Bone marrow (tissue), 2 donors: ENCODE measurements around the gene APEH.
"Not testable (repeated sequence)": the region's sequence is repeated elsewhere in the genome, so short reads cannot be mapped to it uniquely, and the experiment has no call there.

ENCODE experiments used
- DNase-seq, 2 donors: peaks; one replicate each; lab custom pipeline; 2025; lab: John Stamatoyannopoulos, UW

APEH gene

DNA sequence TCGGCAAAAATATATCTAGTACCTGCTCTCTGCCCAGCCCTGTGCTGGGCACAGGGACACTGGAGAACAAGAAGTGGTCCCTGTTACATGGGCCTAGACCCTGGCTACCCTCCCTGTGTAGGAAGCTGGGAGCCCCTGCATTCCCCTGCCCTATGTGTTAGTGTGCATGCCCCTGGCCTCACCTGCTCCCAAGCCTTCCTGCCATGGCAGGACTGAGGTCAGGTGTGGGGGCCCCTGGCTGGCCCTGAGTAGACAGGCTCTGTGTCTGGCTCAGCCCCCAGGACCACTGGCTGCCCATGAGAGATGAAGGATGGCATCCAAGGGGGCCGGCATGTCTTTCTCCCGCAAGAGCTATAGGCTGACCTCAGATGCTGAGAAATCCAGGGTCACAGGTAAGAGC, 16.7 kb downstream of the APEH start:
- not testable (repeated sequence) for DNase-seq

DNA sequence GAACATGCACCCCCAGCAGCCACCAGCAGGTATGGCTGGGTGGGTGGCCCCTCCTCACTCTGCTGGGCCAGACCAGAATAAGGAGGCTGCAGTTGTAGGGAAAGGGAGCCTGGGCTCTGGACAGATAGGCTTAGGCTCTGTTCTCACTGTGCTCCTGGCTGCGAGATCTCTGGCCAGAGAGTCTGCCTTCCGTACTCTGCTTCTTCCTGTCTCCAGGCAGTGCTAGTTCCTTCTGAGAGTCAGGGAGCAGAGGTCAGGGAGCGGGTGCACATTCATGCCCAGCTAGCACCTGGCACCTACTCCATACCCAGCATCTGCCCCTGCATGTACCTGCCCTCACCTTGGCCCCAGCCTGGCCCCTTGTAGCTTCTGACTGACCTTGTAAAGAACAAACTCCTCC, 17.3 kb downstream of the APEH start:
- not testable (repeated sequence) for DNase-seq

DNA sequence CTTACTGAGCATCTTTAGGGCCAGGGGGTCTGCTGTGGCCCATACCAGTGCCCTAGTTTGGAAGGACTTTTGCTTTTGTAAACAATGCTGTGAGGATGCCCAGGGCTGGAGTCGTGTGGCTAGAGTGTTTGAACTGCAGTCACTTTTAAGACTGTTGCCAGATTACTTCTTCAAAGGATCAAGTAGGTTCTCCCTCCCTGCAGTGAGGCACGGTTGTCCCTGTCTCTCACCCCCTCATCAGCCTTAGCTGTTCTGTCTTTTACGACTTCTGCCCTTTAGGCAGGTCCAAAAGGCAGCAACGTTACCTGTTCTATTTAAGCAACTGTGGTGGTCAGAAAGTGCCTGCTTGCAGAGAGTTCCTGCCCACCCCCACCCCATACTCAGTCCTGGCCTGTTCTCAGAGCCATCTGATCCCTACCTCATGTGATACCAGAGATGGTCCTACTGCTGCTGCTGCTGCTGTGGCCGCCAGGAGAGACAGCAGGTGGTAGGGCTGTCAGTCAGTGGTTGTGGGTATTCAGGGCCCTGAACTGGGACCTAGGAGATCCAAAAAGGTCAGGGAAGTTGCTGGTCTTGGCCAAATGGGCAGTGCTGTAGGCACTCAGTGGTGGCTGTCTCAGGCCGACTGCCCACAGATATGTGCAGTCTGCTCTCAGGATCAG, 20.4 kb downstream of the APEH start:
- DNase-seq: not testable (repeated sequence)

DNA sequence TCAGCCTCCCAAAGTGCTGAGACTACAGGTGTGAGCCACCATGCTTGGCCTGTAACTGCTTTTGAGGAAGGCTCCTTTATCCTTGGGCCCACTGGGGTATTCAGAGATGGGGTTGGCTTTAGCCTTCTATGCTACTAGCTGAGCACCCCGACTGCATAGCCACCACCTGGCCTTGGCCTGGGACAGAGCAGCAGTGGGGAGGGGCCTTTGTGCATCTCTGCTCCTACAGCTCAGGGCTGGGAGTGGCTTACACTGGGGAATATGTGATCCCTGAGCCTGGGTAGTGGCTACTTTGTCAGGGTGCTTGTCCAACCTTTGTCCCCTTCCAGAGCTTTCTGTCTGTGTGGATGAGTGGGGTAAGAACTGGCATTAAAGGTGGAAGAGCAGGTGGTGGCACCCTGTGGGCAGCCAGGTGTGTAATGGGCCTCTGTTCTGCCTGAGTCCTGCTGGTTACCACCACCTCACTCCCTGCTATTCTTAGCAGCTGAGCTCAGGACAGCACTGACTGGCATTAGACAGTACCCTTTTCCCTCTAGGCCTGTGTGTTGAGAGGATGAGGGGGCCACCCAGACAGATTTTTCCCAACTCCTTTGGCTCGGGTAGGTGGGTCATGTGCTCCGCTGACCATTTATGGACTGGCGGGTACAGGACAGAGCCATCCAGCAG, 21.3 kb downstream of the APEH start:
- DNase-seq: not testable (repeated sequence)

DNA sequence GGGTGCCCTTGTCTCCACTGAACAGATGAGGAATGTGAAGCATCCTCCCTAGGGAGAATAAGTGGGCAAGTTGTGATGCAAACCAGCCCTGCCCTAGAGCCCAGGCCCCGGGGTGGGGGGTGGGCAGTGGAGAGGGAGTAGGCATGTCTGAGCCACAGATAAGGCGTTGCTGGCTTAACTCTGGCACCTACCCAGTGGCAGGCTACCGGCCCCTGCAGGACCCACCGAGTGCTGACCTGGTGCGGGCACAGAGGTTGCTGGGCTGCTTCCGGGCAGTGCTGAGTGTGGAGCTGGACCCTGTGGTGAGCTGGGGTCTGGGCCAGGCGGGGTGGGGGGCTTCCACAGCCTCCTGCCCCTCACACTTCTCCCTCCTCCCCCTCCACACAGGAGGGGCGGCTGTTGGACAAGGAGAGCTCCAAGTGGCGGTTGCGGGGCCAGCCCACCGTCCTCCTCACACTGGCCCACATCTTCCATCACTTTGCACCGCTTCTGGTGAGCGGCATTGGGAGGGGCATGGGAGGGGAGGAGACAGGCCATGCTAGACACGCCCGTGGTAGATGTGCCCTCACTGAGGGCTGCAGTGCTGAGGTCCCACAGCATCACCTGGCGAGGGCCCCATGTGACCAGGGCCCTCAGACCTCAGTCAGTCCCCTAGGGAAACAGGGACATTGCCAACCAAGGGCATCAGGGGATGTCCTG, 25.3 kb downstream of the APEH start:
- no peak for DNase-seq

DNA sequence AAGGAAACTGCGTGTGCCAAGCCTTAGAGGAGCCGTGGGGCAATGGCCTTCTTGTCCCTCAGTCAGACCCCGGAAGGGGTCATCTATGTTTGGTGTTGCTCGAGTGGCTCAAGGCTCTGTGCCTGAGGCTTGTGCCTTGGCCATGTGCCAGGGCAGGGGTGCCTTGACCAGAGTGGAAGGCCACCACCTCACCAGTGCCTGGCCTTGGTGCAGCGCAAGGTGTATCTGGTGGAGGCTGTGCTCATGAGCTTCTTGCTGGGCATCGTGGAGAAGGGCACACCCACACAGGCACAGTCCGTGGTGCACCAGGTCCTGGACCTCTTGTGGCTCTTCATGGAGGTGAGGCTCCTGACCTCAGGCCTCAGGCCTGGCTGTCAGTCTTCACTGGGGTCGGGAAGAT, 25.9 kb downstream of the APEH start:
- no peak for DNase-seq

DNA sequence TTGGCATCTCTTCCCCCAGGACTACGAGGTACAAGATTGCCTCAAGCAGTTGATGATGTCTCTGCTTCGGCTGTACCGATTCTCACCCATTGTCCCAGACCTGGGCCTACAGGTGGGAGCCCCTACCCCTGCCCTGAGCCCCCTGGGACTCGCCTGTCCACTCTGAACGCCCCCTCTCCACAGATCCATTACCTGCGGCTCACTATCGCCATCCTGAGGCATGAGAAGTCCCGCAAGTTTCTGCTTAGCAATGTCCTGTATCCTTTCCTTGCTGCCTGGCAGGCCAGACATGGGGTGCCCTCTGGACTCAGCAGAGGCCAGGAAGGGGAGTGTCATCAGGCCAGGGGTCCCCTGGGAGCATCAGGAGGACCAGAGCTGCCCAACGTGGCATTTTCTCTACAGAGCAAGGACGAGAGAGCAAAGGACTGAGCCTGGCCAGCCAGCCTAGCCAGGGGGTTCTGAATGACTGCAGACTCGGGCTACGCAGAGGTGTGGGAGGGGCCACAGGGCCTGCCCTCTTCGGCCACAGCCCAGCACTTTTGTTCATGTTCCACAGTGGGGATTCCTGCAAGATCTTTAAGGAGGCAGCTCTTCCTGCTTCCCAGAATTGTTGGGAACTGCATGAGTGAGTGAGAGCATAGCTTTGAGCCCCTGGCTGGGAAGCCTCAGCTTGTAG, 26.4 kb downstream of the APEH start:
- DNase-seq: no peak

DNA sequence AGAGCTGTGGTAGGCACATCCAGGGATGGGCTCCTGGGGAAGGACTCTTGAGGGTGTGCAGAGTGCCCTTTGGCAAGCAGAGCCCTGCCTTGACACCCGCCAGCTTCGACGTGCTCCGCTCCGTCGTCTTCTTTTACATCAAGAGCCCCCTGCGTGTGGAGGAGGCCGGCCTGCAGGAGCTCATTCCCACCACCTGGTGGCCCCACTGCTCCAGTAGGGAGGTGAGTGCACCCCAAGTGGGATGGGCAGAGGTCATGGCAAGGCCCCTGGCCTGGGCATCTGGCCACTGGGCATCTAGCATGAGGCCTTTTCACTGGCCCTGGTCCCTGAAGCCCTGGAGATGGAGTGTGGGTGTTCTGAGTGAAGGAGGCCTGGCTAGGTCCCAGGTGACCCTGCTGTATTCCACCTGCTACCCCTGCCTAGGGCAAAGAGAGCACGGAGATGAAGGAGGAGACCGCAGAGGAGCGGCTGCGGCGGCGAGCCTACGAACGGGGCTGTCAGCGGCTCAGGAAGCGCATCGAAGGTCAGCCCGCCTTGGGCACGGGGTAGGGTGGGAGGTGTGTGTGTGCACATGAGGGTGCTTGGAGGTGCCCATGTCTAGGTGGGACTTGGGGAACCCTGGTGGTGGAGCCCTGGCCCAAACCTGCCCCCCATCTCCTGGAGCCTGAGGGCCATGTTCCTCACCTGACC, 27.4 kb downstream of the APEH start:
- no peak for DNase-seq

DNA sequence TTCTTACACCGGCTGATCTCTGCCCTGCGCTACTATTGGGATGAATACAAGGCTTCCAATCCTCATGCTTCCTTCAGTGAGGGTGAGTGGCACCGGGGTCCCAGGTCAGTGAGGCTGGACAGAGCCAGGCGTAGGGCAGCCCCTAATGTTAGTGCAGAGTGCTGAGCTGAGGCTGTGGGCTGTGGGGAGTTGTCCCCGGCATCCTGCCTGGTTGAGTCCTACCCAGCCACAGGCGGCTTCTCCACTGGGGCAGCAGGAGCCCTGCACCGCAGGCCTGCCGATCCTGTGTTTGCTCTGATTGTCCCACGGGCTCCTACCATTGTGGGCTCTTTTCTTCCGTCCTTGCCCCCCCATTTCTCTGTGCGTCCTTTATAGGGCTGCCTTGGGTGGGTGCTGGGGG, 28.5 kb downstream of the APEH start:
- no peak for DNase-seq

DNA sequence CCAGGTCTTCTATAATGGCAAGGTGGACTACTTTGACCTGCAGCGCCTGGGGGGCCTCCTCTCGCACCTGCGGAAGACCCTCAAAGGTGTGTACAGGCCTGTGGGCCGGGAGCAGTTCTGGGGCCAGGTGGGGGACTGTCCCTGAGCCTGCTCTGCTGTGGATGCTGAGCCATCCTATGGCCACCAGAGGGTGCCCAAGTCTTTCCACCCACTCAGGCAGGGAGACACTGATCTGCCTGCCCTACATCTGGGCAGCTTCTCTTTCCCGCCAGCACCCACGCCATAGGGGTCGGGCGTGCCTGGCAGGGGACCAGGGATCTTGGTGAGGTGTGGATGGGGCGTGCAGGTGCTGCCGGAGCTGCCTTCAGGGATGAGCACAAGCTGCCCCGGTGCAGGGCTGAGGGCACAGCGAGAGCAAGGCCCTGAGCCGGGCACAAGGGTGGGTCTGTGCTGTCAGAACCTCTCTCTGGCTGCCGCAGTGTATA, 29.3 kb downstream of the APEH start:
- DNase-seq: peak; percentile 20 to 47

DNA sequence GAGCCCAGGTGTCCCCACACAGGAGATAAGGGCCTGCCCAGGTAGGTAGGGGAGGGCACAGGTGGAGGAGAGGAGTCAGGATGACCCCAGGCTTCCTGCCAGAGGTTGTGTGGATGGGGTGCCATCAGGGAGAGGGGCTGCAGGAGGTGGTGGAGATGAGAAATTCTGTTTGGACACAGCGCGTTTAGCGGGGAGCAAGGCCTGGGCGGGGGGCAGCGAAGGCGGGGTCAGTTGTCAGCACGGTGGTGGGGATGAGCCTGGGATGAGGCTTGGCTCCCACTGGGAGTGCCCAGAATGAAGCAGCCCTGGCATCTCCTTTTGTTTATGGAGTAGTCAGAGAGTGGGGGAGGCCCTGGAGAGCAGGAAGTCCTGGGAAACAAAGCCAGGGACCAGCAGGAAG, 29.8 kb downstream of the APEH start:
- no peak for DNase-seq

DNA sequence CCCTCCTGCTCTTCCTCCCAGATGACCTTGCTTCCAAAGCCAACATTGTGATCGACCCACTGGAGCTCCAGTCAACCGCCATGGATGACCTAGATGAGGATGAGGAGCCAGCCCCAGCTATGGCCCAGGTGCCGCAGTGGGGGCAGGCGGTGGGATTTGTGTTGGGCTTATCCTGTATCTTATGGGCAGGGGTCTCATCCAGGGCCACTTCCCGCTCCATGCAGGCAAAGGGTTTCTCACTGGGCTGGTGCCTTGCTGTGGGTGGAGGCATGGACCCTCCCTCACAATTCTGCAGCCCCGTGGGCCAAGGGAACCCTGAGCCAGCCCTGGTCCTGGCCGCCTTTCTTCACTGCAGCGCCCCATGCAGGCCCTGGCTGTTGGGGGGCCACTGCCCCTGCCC, 30.5 kb downstream of the APEH start:
- DNase-seq: no peak

DNA sequence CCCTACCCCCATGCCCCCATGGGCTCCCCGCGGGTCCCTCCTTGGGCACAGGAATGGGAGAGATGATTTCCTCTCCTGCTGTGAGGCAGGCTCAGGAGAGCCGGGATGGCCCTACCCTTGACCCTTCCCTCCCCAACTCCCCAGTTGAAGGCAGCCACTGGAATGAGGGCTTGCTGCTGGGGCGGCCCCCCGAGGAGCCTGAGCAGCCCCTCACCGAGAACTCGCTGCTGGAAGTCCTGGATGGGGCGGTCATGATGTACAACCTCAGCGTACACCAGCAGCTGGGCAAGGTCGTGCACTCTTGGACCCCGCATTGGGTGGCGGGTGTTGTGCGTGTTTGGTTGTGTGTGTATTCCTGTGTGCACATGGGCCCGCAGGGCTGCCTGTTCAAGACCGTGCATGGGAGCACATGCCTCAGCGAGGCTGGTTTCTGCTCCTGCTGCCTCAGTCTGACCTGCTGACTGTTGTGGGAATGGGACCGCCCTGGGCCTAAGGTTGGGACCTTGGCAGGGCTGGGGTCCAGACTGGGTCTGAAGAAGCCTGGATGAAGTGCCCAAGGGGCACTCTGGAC, 31.3 kb downstream of the APEH start:
- no peak for DNase-seq

DNA sequence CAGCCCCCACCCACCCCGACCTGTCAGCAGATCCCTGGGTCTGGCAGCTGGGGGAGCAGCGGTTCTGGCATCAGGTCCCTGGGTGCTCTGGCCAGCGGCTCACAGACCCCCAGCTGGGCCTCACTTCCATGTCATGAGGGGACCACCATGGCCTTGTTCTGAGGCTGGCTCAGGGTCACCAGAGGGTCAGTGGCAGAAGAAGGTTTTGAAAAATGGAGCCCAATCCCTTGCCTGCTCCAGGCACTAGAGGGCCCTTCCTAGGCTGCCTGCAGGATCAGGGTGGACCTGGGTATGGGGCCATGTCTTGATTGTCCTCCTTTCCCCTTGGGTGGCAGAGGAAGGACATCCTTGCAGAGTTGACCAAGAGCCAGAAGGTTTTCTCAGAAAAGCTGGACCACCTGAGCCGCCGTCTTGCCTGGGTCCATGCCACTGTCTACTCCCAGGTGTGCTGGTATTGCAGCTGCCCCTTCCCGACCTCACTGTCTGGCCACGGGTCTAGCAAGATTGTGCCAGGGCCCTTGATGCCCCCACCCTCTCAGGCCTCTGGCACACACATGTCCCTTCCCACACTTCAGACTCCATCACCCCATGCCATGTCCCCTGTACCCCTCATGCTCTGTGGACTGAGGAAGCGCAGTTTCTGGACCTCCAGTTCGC, 32.4 kb downstream of the APEH start:
- no peak for DNase-seq

DNA sequence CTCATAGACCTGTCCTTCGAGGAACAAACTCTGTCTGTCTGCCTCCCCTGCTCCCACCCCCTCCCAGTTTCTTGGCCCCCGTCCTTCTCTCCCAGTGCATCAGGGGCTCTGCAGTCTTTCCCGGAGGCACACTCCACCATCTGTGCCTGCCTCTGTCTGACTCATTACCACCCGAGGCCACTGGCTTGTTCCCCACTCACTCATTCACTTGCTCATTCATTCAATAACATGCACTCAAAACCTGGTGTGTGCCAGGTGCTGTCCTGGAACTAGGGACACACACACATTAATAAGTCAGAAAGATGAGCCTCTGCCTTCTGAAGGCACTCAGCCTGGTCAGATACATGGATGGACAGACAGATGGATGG, 32.9 kb downstream of the APEH start:
- no peak for DNase-seq

DNA sequence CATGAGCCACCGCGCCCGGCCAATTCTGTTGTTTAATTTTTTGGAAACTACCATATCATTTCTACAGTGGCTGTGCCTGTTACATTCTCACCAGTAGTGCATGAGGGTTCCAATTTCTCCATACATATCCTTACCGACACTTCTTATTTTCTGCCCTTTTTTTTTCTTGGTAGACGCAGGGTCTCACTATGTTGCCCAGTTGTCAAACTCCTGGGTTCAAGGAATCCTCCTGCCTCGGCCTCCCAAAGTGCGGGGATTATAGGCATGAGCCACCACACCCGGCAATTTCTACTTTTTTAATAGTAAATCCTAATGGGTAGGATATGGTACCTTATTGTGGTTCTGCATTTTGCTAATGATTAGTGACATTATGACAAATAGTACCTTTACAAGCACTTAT, 35.7 kb downstream of the APEH start:
- no peak for DNase-seq

DNA sequence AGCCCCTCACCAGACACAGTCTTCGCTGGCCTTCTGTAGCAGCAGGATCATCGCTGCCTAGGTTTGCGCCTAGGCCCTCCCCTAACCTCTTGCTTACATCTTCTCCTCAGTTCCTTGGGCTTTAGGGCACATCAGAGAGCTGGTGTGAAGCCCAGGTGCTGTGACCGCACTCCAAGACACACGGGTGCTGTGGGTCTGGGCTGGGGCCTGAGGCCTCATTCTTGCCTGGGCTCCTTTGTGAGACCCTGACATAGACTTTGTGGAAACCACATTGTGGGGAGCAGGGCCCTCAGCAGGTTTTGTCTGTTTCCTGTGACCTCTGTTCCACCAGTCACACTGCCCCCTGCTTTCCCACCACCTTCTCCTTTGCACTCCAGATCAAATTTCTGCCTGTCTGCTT, 37.3 kb downstream of the APEH start:
- DNase-seq: no peak

DNA sequence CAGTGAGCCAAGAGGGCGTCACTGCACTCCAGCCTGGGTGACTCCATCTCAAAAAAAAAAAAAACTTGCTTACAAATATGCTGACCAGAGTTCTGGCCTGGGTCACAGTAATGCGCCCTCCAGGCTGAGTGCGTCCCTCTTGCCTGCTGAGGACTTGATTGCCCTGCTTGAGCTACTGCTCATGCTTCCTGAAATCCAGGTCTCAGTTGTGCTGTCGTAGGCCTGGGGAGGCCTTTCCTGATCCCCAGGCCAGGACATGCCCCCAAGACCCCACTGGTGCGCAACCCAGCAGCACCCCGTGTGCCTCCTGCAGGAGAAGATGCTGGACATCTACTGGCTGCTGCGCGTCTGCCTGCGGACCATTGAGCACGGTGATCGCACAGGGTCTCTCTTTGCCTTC, 38.0 kb downstream of the APEH start:
- no peak for DNase-seq

DNA sequence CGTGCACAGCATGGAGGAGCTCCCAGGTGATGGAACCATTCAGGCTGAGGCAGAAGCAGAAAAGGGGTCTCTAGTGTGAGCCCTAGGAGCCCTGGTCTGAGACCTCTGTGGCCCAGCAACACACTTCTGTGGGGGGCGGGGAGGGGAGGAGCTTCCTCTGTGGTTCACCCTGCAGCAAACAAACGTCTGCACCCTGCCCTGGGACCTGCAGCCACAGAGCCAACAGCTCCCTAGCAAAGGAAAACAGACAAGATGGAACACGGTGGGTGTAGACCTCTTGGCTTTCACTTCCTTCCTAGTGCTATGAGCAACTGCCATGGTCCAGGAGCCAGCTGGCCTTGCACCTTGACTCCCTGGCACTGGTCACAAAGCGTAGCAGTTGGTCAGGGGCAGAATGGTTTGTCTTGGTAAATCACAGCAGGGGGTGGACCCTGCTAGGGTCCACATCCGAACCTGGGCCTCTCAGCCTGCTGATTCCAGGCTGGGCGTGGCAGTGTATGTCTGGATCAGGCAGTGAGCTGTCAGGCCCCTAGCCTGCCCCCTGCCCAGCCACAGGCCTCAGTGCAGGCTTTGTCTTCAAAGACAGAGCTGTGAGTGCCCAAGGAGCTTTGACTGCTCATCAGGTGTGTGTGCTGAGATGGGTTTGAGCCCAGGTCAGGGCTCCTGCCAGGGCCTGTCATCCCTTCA, 38.6 kb downstream of the APEH start:
- no peak for DNase-seq

DNA sequence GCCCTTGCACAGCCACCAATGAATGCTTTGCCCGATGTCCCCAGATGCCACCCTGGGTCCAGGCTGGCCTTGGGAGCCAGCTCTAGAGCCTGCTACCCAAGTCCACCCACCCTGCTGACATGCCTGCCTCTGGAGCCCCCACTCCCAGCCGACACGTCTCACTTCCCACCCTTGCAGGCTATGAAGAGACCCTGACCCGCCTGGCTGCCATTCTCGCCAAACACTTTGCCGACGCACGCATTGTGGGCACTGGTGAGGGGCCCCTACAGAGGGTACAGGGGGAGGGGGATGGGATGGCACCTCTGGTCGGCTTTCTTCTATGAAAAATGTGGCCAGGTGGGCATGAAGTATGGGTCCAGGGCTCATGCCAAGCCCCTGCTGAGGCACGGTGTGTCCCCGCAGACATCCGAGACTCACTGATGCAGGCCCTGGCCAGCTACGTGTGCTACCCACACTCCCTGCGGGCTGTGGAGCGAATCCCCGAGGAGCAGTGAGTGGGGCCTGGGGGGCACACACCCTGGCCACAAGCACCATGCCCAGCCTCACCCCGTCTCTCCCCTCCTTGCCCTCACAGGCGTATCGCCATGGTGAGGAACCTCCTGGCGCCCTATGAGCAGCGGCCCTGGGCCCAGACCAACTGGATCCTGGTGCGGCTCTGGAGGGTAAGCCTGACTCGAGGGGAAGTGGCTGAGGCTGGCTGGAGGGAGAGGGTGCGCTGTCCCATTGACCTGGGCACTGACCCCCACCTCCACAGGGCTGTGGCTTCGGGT, 39.4 kb downstream of the APEH start:
- no peak for DNase-seq
